ENCODE measurements around the gene FAM222B. TPM values are rescaled to one million over a fixed set of nuclear protein-coding genes. Genes with fewer than 3 reads are reported as not detected.
A peak's percentile ranks its signal among the peaks of the same experiment; 100 is the strongest.

Gene FAM222B
- total RNA-seq, 1 experiment from 2014 or later, result 94.6 TPM

- TF ChIP-seq E2F4 (CRISPR knock-in tag; IDR thresholded peaks at IDR 0.05; ENCODE audit: borderline replicate concordance, low read depth) (no peak), PRDM15 (CRISPR knock-in tag; IDR thresholded peaks at IDR 0.05) (no peak), ZNF416 (CRISPR knock-in tag; IDR thresholded peaks at IDR 0.05) (no peak), ATF2 (CRISPR knock-in tag; IDR thresholded peaks at IDR 0.05; ENCODE audit: borderline replicate concordance, low read depth) (no peak), ARID4B (CRISPR knock-in tag; IDR thresholded peaks at IDR 0.05; ENCODE audit: borderline replicate concordance) (no peak)
- TF ChIP-seq, protein P1, sequence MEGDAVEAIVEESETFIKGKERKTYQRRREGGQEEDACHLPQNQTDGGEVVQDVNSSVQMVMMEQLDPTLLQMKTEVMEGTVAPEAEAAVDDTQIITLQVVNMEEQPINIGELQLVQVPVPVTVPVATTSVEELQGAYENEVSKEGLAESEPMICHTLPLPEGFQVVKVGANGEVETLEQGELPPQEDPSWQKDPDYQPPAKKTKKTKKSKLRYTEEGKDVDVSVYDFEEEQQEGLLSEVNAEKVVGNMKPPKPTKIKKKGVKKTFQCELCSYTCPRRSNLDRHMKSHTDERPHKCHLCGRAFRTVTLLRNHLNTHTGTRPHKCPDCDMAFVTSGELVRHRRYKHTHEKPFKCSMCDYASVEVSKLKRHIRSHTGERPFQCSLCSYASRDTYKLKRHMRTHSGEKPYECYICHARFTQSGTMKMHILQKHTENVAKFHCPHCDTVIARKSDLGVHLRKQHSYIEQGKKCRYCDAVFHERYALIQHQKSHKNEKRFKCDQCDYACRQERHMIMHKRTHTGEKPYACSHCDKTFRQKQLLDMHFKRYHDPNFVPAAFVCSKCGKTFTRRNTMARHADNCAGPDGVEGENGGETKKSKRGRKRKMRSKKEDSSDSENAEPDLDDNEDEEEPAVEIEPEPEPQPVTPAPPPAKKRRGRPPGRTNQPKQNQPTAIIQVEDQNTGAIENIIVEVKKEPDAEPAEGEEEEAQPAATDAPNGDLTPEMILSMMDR (IDR thresholded peaks at IDR 0.05), result no peak
- TF ChIP-seq, protein P2, sequence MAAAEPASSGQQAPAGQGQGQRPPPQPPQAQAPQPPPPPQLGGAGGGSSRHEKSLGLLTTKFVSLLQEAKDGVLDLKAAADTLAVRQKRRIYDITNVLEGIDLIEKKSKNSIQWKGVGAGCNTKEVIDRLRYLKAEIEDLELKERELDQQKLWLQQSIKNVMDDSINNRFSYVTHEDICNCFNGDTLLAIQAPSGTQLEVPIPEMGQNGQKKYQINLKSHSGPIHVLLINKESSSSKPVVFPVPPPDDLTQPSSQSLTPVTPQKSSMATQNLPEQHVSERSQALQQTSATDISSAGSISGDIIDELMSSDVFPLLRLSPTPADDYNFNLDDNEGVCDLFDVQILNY (CRISPR knock-in tag; IDR thresholded peaks at IDR 0.05), result no peak
These were observed 37.4 kb upstream of the FAM222B start (continued) for GRCh38 chr17:28879886-28880571.

- CTCF ChIA-PET, result interaction anchor here (0.6 to 2.0 kb wide), 36 partner anchors 10 to 308 kb away, joined by 3 to 49 read pairs (median 5); partner anchors contain the start of genes DHRS13, FAM222B, FLOT2 and PIGS
- ATAC-seq, result peak; percentile 98
- Mint-ChIP-seq H3K4me1 (peaks cover 6% of the 10 kb centered on the region; the same call in 1 of the 2 replicates), H3K4me3 (no peak overlapping the region), H3K9me3 (peaks cover 4% of the 10 kb centered on the region), H3K27ac (peak overlapping the region; percentile 18; the same call in 1 of the 2 replicates), H3K36me3 (peaks cover 36% of the 10 kb centered on the region), H3K27me3 (ENCODE audit: low read depth) (peaks cover 7% of the 10 kb centered on the region)
- TF ChIP-seq NFE2L1 (CRISPR knock-in tag; IDR thresholded peaks at IDR 0.05) (no peak), TEAD4 (CRISPR knock-in tag; IDR thresholded peaks at IDR 0.05) (peak; percentile 91), TEAD1 (CRISPR knock-in tag; IDR thresholded peaks at IDR 0.05) (peak; percentile 98)
- TF ChIP-seq, protein P1 (IDR thresholded peaks at IDR 0.05), result peak; percentile 31; the same call in 1 of the 2 replicates
- DNase-seq (ENCODE audit: low spot score), result peak; percentile 80
- POLR2A ChIA-PET, result interaction anchor here (1.0 to 1.6 kb wide), 3 partner anchors 136 to 154 kb away, joined by 3 to 10 read pairs (median 3); no protein-coding TSS in a partner anchor
These were observed 36.4 kb upstream of the FAM222B start for GRCh38 chr17:28878981-28879380.

All from WTC11 (cell line).